Esophagus muscularis mucosa (tissue), 3 donors: Measurements from ENCODE around the gene RUNX2.

Source experiments
- POLR2A ChIP-seq: fragments of 450-650 bp; IDR thresholded peaks from one replicate; pipeline ENCODE4 v1.6.1; 2017; ENCODE audit warnings: antibody characterized with exemption, moderate library complexity, mild to moderate bottlenecking, low read depth
- TF ChIP-seq, protein P1 (sequence below), 3 experiments: fragments of 200-600 bp in 2 of 3; fragments of 450-650 bp in 1 of 3; sonication (generic) in 2 of 3; IDR thresholded peaks; one replicate each; pipeline ENCODE4 v1.5.1; 2017 to 2019; ENCODE audit warnings: antibody characterized with exemption in 3 of 3, mild to moderate bottlenecking in 2 of 3, moderate library complexity in 1 of 3

DNA sequence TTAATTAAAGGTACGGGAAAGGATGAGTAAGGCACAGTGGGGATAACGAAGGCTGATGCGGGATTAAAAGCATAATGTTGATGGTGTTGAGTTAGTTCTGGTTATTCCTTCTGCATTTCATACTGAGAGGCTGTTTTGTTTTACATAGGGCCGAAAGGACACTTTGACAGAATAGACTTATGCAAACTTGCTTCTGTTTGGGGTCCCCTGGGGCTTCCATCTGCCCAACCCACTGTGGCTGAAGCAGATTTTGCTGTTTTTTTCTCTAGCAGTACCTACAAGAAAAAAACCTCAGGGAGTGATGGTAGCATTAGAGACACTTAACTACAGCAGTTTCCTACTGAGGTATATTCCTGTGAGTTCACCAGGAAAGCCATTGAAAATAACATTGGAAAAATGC lies 185.7 kb downstream of the RUNX2 start:
- no peak for TF ChIP-seq POLR2A
- TF ChIP-seq, protein P1, sequence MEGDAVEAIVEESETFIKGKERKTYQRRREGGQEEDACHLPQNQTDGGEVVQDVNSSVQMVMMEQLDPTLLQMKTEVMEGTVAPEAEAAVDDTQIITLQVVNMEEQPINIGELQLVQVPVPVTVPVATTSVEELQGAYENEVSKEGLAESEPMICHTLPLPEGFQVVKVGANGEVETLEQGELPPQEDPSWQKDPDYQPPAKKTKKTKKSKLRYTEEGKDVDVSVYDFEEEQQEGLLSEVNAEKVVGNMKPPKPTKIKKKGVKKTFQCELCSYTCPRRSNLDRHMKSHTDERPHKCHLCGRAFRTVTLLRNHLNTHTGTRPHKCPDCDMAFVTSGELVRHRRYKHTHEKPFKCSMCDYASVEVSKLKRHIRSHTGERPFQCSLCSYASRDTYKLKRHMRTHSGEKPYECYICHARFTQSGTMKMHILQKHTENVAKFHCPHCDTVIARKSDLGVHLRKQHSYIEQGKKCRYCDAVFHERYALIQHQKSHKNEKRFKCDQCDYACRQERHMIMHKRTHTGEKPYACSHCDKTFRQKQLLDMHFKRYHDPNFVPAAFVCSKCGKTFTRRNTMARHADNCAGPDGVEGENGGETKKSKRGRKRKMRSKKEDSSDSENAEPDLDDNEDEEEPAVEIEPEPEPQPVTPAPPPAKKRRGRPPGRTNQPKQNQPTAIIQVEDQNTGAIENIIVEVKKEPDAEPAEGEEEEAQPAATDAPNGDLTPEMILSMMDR (IDR thresholded peaks at IDR 0.05): no peak
